ENCODE results near the gene KMT5C.

- TF ChIP-seq CTCF (IDR thresholded peaks at IDR 0.05; ENCODE audit: low read depth, low read length) (no peak), POLR2A (IDR thresholded peaks at IDR 0.05; ENCODE audit: extremely low read depth, insufficient read length) (no peak)
Observed at GRCh38 chr19:55369653-55370304, 30.1 kb downstream of the KMT5C start.
